ENCODE data around the gene EIF5.

GRCh38 chr14:103367995-103368394 is 34.0 kb downstream of the EIF5 start:
- TF ChIP-seq, protein P1, sequence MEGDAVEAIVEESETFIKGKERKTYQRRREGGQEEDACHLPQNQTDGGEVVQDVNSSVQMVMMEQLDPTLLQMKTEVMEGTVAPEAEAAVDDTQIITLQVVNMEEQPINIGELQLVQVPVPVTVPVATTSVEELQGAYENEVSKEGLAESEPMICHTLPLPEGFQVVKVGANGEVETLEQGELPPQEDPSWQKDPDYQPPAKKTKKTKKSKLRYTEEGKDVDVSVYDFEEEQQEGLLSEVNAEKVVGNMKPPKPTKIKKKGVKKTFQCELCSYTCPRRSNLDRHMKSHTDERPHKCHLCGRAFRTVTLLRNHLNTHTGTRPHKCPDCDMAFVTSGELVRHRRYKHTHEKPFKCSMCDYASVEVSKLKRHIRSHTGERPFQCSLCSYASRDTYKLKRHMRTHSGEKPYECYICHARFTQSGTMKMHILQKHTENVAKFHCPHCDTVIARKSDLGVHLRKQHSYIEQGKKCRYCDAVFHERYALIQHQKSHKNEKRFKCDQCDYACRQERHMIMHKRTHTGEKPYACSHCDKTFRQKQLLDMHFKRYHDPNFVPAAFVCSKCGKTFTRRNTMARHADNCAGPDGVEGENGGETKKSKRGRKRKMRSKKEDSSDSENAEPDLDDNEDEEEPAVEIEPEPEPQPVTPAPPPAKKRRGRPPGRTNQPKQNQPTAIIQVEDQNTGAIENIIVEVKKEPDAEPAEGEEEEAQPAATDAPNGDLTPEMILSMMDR (IDR thresholded peaks at IDR 0.05 in 8 of 11, conservative IDR thresholded peaks at IDR 0.05 in 3 of 11), result no peak
- no peak for TF ChIP-seq POLR2A (IDR thresholded peaks at IDR 0.05)
- no peak for TF ChIP-seq POLR2AphosphoS5 (IDR thresholded peaks at IDR 0.05)
